GM21515 (cell line): ENCODE data around the gene PLEKHG2.

Experiments used
- ATAC-seq: cut with Tn5 transposase; IDR thresholded peaks from one replicate; pipeline ENCODE4 v1.9.1; 2021; ENCODE audit not compliant: unreplicated experiment

The PLEKHG2 gene

GRCh38 chr19:39415111-39416046 lies 2.9 kb downstream of the PLEKHG2 start:
- ATAC-seq: no peak

- ATAC-seq: no peak
Observed at GRCh38 chr19:39416152-39417120, 4.0 kb downstream of the PLEKHG2 start.

- ATAC-seq: no peak
Observed at GRCh38 chr19:39417463-39418181, 5.2 kb downstream of the PLEKHG2 start.

GRCh38 chr19:39419003-39419402 lies 6.5 kb downstream of the PLEKHG2 start:
- ATAC-seq: no peak

GRCh38 chr19:39420769-39421168 lies 8.3 kb downstream of the PLEKHG2 start:
- no peak for ATAC-seq

GRCh38 chr19:39422020-39422419 lies 9.6 kb downstream of the PLEKHG2 start:
- no peak for ATAC-seq

- no peak for ATAC-seq
Observed at GRCh38 chr19:39423258-39424086, 11.0 kb downstream of the PLEKHG2 start.

- no peak for ATAC-seq
Observed at GRCh38 chr19:39424934-39425333, 12.5 kb downstream of the PLEKHG2 start.

GRCh38 chr19:39425744-39426143 lies 13.3 kb downstream of the PLEKHG2 start:
- no peak for ATAC-seq

GRCh38 chr19:39426170-39426569 lies 13.7 kb downstream of the PLEKHG2 start:
- ATAC-seq: no peak

GRCh38 chr19:39427707-39428106 lies 15.2 kb downstream of the PLEKHG2 start:
- no peak for ATAC-seq

- ATAC-seq: no peak
Observed at GRCh38 chr19:39428283-39429112, 16.0 kb downstream of the PLEKHG2 start.

- no peak for ATAC-seq
Observed at GRCh38 chr19:39430675-39431593, 18.5 kb downstream of the PLEKHG2 start.

GRCh38 chr19:39432677-39433025 lies 20.2 kb downstream of the PLEKHG2 start:
- no peak for ATAC-seq

GRCh38 chr19:39433480-39434079 lies 21.1 kb downstream of the PLEKHG2 start:
- ATAC-seq: no peak

- no peak for ATAC-seq
Observed at GRCh38 chr19:39434123-39435076, 21.9 kb downstream of the PLEKHG2 start.
